ENCODE measurements around the gene ZSCAN26.
"Not testable (repeated sequence)": the region's sequence is repeated elsewhere in the genome, so short reads cannot be mapped to it uniquely, and the experiment has no call there.

Gene ZSCAN26

GRCh38 chr6:28258877-28259777 is 7.8 kb upstream of the ZSCAN26 start, which contains the start of gene NKAPL:
NKAPL (plus strand) TSS chr6:28259297; CDS start chr6:28259372, 75 bp downstream.
- peak; percentile 36 for DNase-seq

GRCh38 chr6:28263922-28264321 is 3.0 kb upstream of the ZSCAN26 start:
- DNase-seq: no peak

DNA sequence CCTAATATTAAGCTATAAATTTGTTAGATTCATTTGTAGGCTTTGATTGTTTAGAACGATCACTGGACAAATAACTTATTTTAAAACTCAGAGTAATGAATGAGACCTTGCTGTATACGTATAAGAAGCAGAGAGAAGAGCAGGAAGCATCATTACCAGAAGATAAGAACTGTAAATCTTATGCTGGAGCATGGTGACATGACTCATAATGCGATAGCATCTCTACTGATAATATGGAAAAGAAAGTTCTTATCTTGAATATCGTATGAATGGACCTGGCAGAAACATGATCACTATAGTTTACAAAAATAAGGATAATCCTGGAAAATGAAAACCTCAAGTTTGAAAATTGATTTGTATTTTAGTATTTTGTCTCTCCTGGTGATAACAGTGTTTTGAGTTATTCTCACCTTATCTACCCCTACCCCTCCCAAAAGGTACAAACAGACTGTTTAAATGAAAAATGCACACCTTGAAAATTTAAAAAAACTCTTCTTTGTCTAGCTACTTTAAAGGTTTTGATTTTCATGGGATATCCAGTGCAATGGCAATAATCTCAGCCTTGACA is 2.0 kb upstream of the ZSCAN26 start:
- no peak for DNase-seq

DNA sequence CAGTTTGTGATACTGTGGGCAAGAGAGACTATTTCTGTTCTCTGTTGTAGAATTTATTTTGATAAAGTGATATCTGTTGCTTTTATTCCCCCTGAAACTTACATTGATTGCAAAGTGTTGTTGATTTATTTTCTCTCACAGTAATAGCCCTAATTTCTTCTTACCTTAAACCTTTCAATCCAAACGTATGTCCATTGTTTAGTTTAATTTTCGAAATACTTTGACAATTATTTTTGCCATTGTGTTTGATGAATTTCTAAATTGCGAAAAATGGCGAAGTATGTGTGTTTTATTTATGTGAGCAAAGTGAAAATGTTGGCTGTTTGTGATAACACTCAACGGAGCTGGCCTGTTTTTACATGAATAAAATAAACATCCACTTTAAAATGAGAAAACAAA is 381 bp upstream of the ZSCAN26 start:
- DNase-seq: no peak

GRCh38 chr6:28267695-28268059 is 734 bp downstream of the ZSCAN26 start:
- DNase-seq: no peak

DNA sequence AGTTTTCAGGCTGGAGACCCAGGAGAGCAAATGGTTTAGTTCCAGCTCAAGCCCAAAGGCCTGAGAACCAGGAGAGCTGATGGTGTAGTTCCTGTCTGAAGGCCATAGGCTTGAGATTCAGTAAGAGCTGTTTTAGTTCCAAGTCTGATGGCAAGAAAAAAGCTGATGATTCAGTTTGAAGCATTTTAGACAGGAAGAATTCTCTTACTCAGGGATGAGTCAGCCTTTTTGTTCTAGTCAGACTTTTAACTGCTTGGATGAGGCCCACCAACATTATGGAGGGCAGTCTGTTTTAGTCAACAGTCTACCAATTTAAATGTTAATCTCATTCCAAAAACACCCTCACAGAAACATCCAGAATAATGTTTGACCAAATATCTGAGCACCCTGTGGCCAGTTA is 2.5 kb downstream of the ZSCAN26 start:
- peak; percentile 23 for DNase-seq

GRCh38 chr6:28274888-28275287 is 7.9 kb downstream of the ZSCAN26 start:
- no peak for DNase-seq

- no peak for DNase-seq
These were observed 10.8 kb downstream of the ZSCAN26 start for GRCh38 chr6:28277746-28278145.

DNA sequence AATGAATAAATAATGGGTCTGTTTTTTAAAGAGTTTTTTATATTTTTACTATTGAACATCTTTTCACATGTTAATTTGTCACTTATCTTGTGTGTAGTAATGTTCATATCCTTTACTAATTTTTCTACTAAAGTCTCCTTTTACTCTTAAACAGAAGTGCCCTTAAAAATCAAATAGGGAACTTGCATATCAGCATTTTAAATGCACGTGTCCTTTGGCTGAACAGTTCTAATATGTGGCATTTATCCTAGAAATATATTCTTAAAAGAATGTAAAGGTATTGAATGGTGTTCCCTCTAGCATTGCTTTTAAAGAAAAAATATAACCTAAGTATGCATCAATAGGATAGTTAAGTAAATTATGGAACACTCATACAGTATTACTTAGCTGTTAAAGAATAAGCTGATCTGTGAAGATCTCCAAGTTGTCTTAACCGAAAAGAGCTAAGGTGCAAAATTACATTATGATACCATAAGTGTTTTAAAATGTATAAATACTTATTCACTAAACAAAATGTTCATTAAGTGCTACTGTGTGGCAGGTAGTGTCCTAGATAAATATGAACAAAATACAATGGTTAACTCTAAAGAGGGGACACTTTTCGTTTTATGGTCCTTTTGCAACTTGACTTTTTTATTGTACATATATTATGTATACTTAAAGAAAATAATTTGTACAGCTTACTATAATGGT is 13.8 kb downstream of the ZSCAN26 start:
- DNase-seq: no peak

GRCh38 chr6:28281288-28282064 is 14.5 kb downstream of the ZSCAN26 start, which contains the start of gene PGBD1:
PGBD1 (plus strand) TSS chr6:28281572; CDS start chr6:28283814, 2,242 bp downstream.
- DNase-seq: peak; percentile 34

DNA sequence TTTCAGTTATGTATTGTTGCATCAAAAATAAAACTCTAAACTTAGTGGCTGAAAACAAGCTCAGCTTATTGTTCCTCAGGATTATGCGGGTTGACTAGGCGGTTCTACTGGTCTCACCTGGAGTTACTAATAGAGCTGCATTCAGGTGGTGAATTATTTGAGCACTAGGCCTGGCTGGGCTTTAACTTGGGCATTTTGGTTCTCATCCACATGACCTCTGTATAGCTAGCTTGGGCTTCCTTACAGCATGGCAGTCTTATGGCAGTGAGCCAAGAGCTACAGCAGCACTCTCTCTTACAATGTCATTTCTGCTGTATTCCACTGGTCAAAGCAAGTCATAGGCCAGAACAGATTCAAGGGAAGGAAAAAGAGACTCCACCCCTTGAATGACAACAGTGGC is 16.0 kb downstream of the ZSCAN26 start:
- DNase-seq: no peak

- no peak for DNase-seq
These were observed 24.6 kb downstream of the ZSCAN26 start for GRCh38 chr6:28291573-28291972.

GRCh38 chr6:28295326-28295725 is 28.4 kb downstream of the ZSCAN26 start:
- DNase-seq: no peak

DNA sequence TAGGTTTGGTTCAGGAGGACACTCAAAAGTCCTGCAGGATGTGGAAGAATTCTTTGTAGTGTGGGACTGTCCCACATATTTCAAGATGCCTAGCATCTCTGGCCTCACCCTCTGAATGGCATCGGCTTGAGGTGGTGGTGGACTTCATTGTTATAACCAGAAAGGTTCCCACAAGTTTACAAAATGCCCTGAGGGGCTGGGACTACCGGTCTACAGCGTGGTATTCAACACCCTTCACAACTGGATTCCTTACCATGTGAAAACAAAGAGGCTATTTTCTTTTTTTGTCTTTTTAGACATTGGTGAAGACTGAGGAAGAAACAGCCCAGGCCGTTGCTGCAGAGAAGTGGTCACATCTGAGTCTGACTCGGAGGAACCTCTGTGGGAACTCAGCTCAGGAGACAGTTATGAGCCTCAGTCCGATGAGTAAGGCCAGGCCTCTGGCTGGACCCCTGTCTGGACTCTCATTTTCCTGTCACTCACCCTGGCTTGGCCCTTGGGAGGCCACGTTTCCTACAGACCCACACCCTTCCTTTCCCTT is 29.6 kb downstream of the ZSCAN26 start:
- no peak for DNase-seq

GRCh38 chr6:28303570-28303969 is 36.6 kb downstream of the ZSCAN26 start:
- DNase-seq: peak; percentile 13

- DNase-seq: not testable (repeated sequence)
These were observed 39.4 kb downstream of the ZSCAN26 start for GRCh38 chr6:28306363-28306762.

DNA sequence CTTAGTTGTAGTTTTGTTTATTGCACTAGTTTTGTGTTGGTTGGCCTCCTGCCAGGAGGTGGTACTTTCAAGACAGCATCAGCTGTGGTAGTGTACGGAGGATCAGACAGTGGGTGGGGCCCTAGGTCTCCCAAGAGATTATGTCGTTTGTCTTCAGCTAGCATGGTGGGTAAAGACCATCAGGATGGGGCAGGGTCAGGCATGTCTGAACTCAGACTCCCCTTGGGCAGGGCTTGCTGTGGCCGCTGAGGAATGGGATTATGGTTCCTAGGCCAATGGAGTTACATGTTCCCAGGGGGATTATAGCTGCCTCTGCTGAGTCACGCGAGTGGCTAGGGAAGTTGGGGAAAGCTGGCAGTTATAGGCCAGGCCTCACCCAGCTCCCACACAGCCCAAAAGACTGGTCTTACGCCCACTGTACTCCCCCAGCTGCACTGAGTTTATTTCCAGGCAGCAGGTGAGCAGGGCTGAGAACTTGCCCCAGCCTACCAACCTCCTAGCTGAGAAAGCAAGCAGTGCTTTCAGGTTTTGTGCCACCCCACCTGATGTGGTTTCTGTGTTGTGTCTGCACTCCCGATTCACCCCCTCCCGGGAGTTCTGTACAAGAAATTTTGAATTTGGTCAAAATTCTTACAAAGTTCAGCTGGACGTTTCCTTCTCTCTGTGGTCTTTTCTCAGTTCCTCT is 44.3 kb downstream of the ZSCAN26 start:
- DNase-seq: no peak

GRCh38 chr6:28312939-28313338 is 46.0 kb downstream of the ZSCAN26 start:
- DNase-seq: no peak

DNA sequence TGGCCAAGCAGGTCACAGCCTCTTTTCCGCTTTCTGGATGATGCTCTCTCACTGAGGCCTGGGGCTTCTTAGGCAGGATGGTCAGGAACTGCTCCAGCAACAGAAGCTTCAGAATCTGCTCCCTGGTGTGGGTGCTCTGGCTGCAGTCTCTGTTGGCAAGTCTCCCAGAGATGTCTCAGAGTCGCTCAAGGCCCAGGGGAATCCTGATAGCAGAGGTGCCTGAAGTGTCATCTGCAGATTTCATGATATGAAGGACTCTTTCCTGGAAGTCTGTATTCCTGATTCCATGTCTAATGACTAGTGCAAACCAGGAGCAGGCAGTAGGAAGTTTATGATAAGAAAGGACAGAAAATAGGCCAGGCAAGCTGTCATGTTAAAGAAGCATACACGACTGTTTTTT is 48.7 kb downstream of the ZSCAN26 start:
- DNase-seq: no peak

GRCh38 chr6:28317866-28318265 is 50.9 kb downstream of the ZSCAN26 start:
- not testable (repeated sequence) for DNase-seq

DNA sequence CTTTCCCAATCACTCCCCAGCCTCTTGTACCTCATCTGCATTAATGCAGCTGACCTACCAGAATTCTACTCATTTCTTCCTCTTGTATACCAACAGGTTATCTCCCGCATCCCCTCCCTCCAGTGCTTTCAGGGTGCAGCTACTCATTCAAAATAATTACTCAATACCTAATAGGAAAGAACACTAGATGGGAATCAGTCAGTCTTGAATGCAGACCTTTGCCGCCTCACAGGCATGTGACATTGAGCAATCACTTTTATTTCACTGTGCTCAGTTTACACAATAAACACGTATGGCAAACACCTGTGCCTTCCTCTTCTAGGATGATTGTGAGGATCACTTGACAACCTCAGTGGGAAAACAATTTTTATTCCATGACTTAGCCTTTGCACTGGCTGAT is 55.7 kb downstream of the ZSCAN26 start:
- no peak for DNase-seq

All from CD4-positive, alpha-beta T cell treated with Interleukin-4 for 4 hours (primary cell).